GM12891 (cell line): ENCODE measurements around the gene JUNB.

Experiments used
- POLR2A ChIP-seq: IDR thresholded peaks from 2 replicates; pipeline ENCODE4 v1.6.1; 2011; ENCODE audit warnings: low read depth, low read length, control low read depth
- TAF1 ChIP-seq: IDR thresholded peaks from 2 replicates; pipeline ENCODE4 v1.6.1; 2011; ENCODE audit warnings: low read depth, low read length, control low read depth

DNA sequence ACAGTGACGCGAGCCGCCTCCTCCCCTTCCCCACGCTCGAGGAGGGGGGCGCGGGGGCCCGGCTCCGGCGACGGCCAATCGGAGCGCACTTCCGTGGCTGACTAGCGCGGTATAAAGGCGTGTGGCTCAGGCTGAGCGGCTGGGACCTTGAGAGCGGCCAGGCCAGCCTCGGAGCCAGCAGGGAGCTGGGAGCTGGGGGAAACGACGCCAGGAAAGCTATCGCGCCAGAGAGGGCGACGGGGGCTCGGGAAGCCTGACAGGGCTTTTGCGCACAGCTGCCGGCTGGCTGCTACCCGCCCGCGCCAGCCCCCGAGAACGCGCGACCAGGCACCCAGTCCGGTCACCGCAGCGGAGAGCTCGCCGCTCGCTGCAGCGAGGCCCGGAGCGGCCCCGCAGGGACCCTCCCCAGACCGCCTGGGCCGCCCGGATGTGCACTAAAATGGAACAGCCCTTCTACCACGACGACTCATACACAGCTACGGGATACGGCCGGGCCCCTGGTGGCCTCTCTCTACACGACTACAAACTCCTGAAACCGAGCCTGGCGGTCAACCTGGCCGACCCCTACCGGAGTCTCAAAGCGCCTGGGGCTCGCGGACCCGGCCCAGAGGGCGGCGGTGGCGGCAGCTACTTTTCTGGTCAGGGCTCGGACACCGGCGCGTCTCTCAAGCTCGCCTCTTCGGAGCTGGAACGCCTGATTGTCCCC lies at the start of gene JUNB:
- TF ChIP-seq POLR2A = peak; percentile 100
- peak; percentile 98 for TF ChIP-seq TAF1
